Uterus (tissue), 4 donors: ENCODE results near the gene NMNAT1. TPM values are rescaled to one million over a fixed set of nuclear protein-coding genes. Genes with fewer than 3 reads are reported as not detected.
"Not testable (repeated sequence)": the region's sequence is repeated elsewhere in the genome, so short reads cannot be mapped to it uniquely, and the experiment has no call there.

ENCODE experiments used
- DNase-seq, 2 donors: peaks; one replicate each; pipeline ENCODE4 v3.0.0-alpha.2; 2019 to 2020
- H3K27ac ChIP-seq, 2 donors: fragments of 200-600 bp; sonication (generic); 1 replicate in 1 of 2; 2 replicates in 1 of 2; pipeline ENCODE4 v1.5.1; 2016 to 2018
- H3K27me3 ChIP-seq, 2 donors: fragments of 200-600 bp; sonication (generic); one replicate each; pipeline ENCODE4 v1.5.1; 2018 to 2019; ENCODE audit warnings: control low read depth in 1 of 2
- H3K36me3 ChIP-seq, 2 donors: fragments of 200-600 bp; sonication (generic); one replicate each; pipeline ENCODE4 v1.5.1; 2019; ENCODE audit warnings: control low read depth in 1 of 2
- H3K4me1 ChIP-seq, 2 donors: fragments of 200-600 bp; sonication (generic); one replicate each; pipeline ENCODE4 v1.5.1; 2018 to 2019; ENCODE audit warnings: control low read depth in 1 of 2
- H3K4me3 ChIP-seq, 2 donors: fragments of 200-600 bp; sonication (generic); 1 replicate in 1 of 2; 2 replicates in 1 of 2; pipeline ENCODE4 v1.5.1; 2018 to 2019; ENCODE audit warnings: mild to moderate bottlenecking in 1 of 2
- H3K9me3 ChIP-seq, 2 donors: fragments of 200-600 bp; sonication (generic); one replicate each; pipeline ENCODE4 v1.5.1; 2019; ENCODE audit warnings: control low read depth in 1 of 2
- CTCF ChIP-seq, 4 experiments: fragments of 200-600 bp in 2 of 4; fragments of 450-650 bp in 2 of 4; sonication (generic) in 2 of 4; IDR thresholded peaks; one replicate each; pipeline ENCODE4 v1.5.1; 2016 to 2019; ENCODE audit warnings: antibody characterized with exemption in 4 of 4, mild to moderate bottlenecking in 2 of 4, moderate library complexity in 1 of 4
- POLR2A ChIP-seq, 2 donors: fragments of 450-650 bp; IDR thresholded peaks; one replicate each; pipeline ENCODE4 v1.6.1; 2016; ENCODE audit warnings: antibody characterized with exemption in 2 of 2, mild to moderate bottlenecking in 1 of 2, moderate library complexity in 1 of 2
- intact Hi-C: fragments of 100-400 bp; cut with DNase I; formaldehyde crosslinking; loops from one replicate; pipeline ENCODE4 v1.15.1; 2023; ENCODE audit warnings: low total_unique reads
- total RNA-seq, 4 donors: library from RNA; depleted of rRNA in 3 of 4; stranded (reverse); fragments of >200 nt in 3 of 4; gene quantifications; one replicate each; pipeline versions ENCODE4 v1.1.0 to v1.2.4, GENCODE V29; 2014 to 2023
- donor health status: DM: yes; HTN: yes; CAD: no.

NMNAT1 gene
- total RNA-seq, 4 donors from 2014 or later = 1.8 to 41.5 (median 12.7) TPM

- intact Hi-C loops = no loop called here
- Histone ChIP-seq H3K27me3 (peaks cover 0 to 3% of the 10 kb centered on the region in 2 donors), H3K9me3 (no peaks in the 10 kb centered on the region), H3K4me3 (no peak overlapping the region), H3K27ac (no peak overlapping the region), H3K36me3 (no peaks in the 10 kb centered on the region), H3K4me1 (peaks cover 0 to 8% of the 10 kb centered on the region in 2 donors)
- TF ChIP-seq CTCF (IDR thresholded peaks at IDR 0.05) = no peak
- TF ChIP-seq POLR2A (IDR thresholded peaks at IDR 0.05) = no peak
- no peak for DNase-seq
These were observed 50.3 kb downstream of the NMNAT1 start for GRCh38 chr1:9993561-9994075.

GRCh38 chr1:9996624-9997582, 53.6 kb downstream of the NMNAT1 start, which contains the start of gene RBP7:
TSS of gene RBP7 (plus strand) at chr1:9997228. CDS start at chr1:9997259, 31 bp downstream.
- Histone ChIP-seq H3K4me1 (peaks cover 0 to 8% of the 10 kb centered on the region in 2 donors), H3K27ac (peak within 1 kb of the TSS in 1 of 2 donors; percentile 15), H3K27me3 (peaks cover 0 to 3% of the 10 kb centered on the region in 2 donors), H3K9me3 (no peaks in the 10 kb centered on the region), H3K4me3 (peak within 1 kb of the TSS; percentile 26 to 36), H3K36me3 (no peaks in the 10 kb centered on the region)
- intact Hi-C loops = no loop called here
- TF ChIP-seq POLR2A (IDR thresholded peaks at IDR 0.05) = no peak
- TF ChIP-seq CTCF (IDR thresholded peaks at IDR 0.05) = no peak
- peak in 1 of 2 donors; percentile 16 for DNase-seq

- intact Hi-C loops = no loop called here
- H3K9me3 ChIP-seq = no peaks in the 10 kb centered on the region
- no peak for TF ChIP-seq POLR2A (IDR thresholded peaks at IDR 0.05)
- no peak for TF ChIP-seq CTCF (IDR thresholded peaks at IDR 0.05)
- H3K4me3 ChIP-seq = no peak overlapping the region
- DNase-seq = no peak
- H3K4me1 ChIP-seq = peaks cover 0 to 8% of the 10 kb centered on the region in 2 donors
- no peak overlapping the region for H3K27ac ChIP-seq
- peaks cover 0 to 3% of the 10 kb centered on the region in 2 donors for H3K27me3 ChIP-seq
- H3K36me3 ChIP-seq = no peaks in the 10 kb centered on the region
These were observed 57.9 kb downstream of the NMNAT1 start for GRCh38 chr1:10001016-10001665.

GRCh38 chr1:10005248-10005647, 62.0 kb downstream of the NMNAT1 start:
- H3K4me3 ChIP-seq, H3K9me3 ChIP-seq, DNase-seq, H3K27me3 ChIP-seq, H3K36me3 ChIP-seq, H3K27ac ChIP-seq, intact Hi-C loops, H3K4me1 ChIP-seq: not testable (repeated sequence)

GRCh38 chr1:10007169-10007568, 63.9 kb downstream of the NMNAT1 start:
- H3K27me3 ChIP-seq = no peaks in the 10 kb centered on the region
- H3K4me1 ChIP-seq = no peaks in the 10 kb centered on the region
- intact Hi-C loops = no loop called here
- H3K36me3 ChIP-seq = no peaks in the 10 kb centered on the region
- DNase-seq = no peak
- no peak for TF ChIP-seq POLR2A (IDR thresholded peaks at IDR 0.05)
- no peak for TF ChIP-seq CTCF (IDR thresholded peaks at IDR 0.05)
- no peak overlapping the region for H3K4me3 ChIP-seq
- no peak overlapping the region for H3K27ac ChIP-seq
- H3K9me3 ChIP-seq = no peaks in the 10 kb centered on the region
